IMR-90 (cell line): ENCODE data around the gene GSG1L. TPM values are rescaled to one million over a fixed set of nuclear protein-coding genes. Genes with fewer than 3 reads are reported as not detected.

Experiments
- ATAC-seq: fragments of 200-7000 bp; cut with Tn5 transposase; 2 replicates; pipeline ENCODE4 v1.9.1; 2020; ENCODE audit warnings: low read depth, mild to moderate bottlenecking, moderate library complexity
- BruUV-seq: library from RNA; stranded (reverse); fragments of 400-500 nt; replicated peaks from 2 replicates; lab custom pipeline; 2021; lab: Mats Ljungman, UMichigan
- CTCF ChIA-PET: fragments of 300-600 bp; formaldehyde crosslinking; extraction: SDS; loops from one replicate; lab custom pipeline; 2021; ENCODE audit warnings: antibody characterized with exemption; lab: Yijun Ruan, JAX
- POLR2A ChIA-PET: fragments of 300-600 bp; sonication (Branson Sonifier 250); formaldehyde crosslinking; loops from one replicate; lab custom pipeline; 2022; ENCODE audit warnings: antibody characterized with exemption; ENCODE audit not compliant: unreplicated experiment; lab: Charles Lee
- DNase-seq: peaks from one replicate; pipeline ENCODE4 v3.0.0; 2013
- H2AFZ ChIP-seq: replicated peaks from 2 replicates; pipeline ENCODE3; 2013; ENCODE audit warnings: low read length, mild to moderate bottlenecking; ENCODE audit not compliant: poor library complexity
- H2AK5ac ChIP-seq: 2 replicates; pipeline ENCODE4 v1.6.1; 2013; ENCODE audit warnings: low read depth, low read length, inconsistent platforms
- H2AK9ac ChIP-seq: replicated peaks from 2 replicates; pipeline ENCODE3; 2013; ENCODE audit warnings: mild to moderate bottlenecking, low read depth, low read length, moderate library complexity; ENCODE audit not compliant: poor library complexity
- H2BK120ac ChIP-seq: 2 replicates; pipeline ENCODE4 v1.6.1; 2013; ENCODE audit warnings: low read depth, low read length, inconsistent platforms
- H2BK15ac ChIP-seq: 3 replicates; pipeline ENCODE4 v1.6.1; 2013; ENCODE audit warnings: low read depth, low read length, inconsistent platforms
- H2BK20ac ChIP-seq: 2 replicates; pipeline ENCODE4 v1.6.1; 2013; ENCODE audit warnings: low read depth, mild to moderate bottlenecking, inconsistent platforms, low read length, moderate library complexity
- H2BK5ac ChIP-seq: 2 replicates; pipeline ENCODE4 v1.6.1; 2013; ENCODE audit warnings: mild to moderate bottlenecking, low read depth, low read length, inconsistent platforms; ENCODE audit not compliant: poor library complexity, severe bottlenecking
- H3K14ac ChIP-seq: replicated peaks from 2 replicates; pipeline ENCODE4 v1.6.1; 2013; ENCODE audit warnings: low read depth, low read length, inconsistent platforms
- H3K18ac ChIP-seq: 2 replicates; pipeline ENCODE4 v1.6.1; 2013; ENCODE audit warnings: low read depth, low read length, control low read depth
- H3K23ac ChIP-seq: 2 replicates; pipeline ENCODE4 v1.6.1; 2013; ENCODE audit warnings: low read depth, low read length, inconsistent platforms
- H3K27ac ChIP-seq: 2 replicates; pipeline ENCODE4 v1.5.1; 2013; ENCODE audit warnings: mild to moderate bottlenecking, control low read depth, low read length; ENCODE audit not compliant: insufficient read depth
- H3K27me3 ChIP-seq: 2 replicates; pipeline ENCODE4 v1.6.1; 2013; ENCODE audit warnings: low read length; ENCODE audit not compliant: control insufficient read depth, insufficient read depth
- H3K36me3 ChIP-seq: 2 replicates; pipeline ENCODE4 v1.6.1; 2013; ENCODE audit warnings: low read length, mixed read lengths; ENCODE audit not compliant: control insufficient read depth, insufficient read depth
- H3K4ac ChIP-seq: 2 replicates; pipeline ENCODE4 v1.6.1; 2013; ENCODE audit warnings: low read depth, low read length, inconsistent platforms
- H3K4me1 ChIP-seq: 2 replicates; pipeline ENCODE4 v1.6.1; 2013; ENCODE audit warnings: low read length, mixed read lengths; ENCODE audit not compliant: control insufficient read depth, insufficient read depth
- H3K4me2 ChIP-seq: 2 replicates; pipeline ENCODE4 v1.6.1; 2013; ENCODE audit warnings: low read depth, mild to moderate bottlenecking, control low read depth, low read length, moderate library complexity
- H3K4me3 ChIP-seq: 2 replicates; pipeline ENCODE4 v1.5.1; 2013; ENCODE audit warnings: low read depth, mild to moderate bottlenecking, control low read depth, low read length, moderate library complexity; ENCODE audit not compliant: insufficient read depth
- H3K56ac ChIP-seq: 2 replicates; pipeline ENCODE4 v1.6.1; 2013; ENCODE audit warnings: low read length, inconsistent platforms; ENCODE audit not compliant: insufficient read depth; ENCODE audit errors: extremely low read depth
- H3K79me1 ChIP-seq, 2 experiments: 2 replicates each; pipeline ENCODE4 v1.6.1; 2013; ENCODE audit warnings: low read length in 2 of 2, inconsistent platforms in 1 of 2, low read depth in 1 of 2
- H3K9ac ChIP-seq: 2 replicates; pipeline ENCODE4 v1.6.1; 2013; ENCODE audit warnings: low read depth, low read length, control low read depth
- H3K9me1 ChIP-seq: 2 replicates; pipeline ENCODE4 v1.6.1; 2013; ENCODE audit warnings: low read length, inconsistent platforms; ENCODE audit not compliant: insufficient read depth
- H3K9me3 ChIP-seq: 2 replicates; pipeline ENCODE4 v1.6.1; 2013; ENCODE audit warnings: low read length; ENCODE audit not compliant: control insufficient read depth, insufficient read depth
- H4K20me1 ChIP-seq: 2 replicates; pipeline ENCODE4 v1.6.1; 2013; ENCODE audit warnings: low read length, inconsistent platforms; ENCODE audit not compliant: insufficient read depth
- H4K5ac ChIP-seq: 2 replicates; pipeline ENCODE4 v1.6.1; 2013; ENCODE audit warnings: mild to moderate bottlenecking, low read depth, low read length, control low read depth
- H4K8ac ChIP-seq, 2 experiments: 2 replicates each; pipeline ENCODE4 v1.6.1; 2013; ENCODE audit warnings: low read depth in 2 of 2, low read length in 2 of 2, control low read depth in 1 of 2, inconsistent platforms in 1 of 2
- H4K91ac ChIP-seq: 2 replicates; pipeline ENCODE4 v1.6.1; 2013; ENCODE audit warnings: low read depth, low read length, inconsistent platforms; ENCODE audit not compliant: insufficient read depth
- CEBPB ChIP-seq: IDR thresholded peaks from 2 replicates; pipeline ENCODE4 v1.6.1; 2012; ENCODE audit warnings: low read depth, low read length, improper control_type of control experiment
- CHD1 ChIP-seq: IDR thresholded peaks from 2 replicates; pipeline ENCODE4 v1.6.1; 2012; ENCODE audit warnings: low read depth, low read length, improper control_type of control experiment
- RCOR1 ChIP-seq: IDR thresholded peaks from 2 replicates; pipeline ENCODE4 v1.6.1; 2012; ENCODE audit warnings: mild to moderate bottlenecking, low read length, improper control_type of control experiment; ENCODE audit not compliant: insufficient replicate concordance
- RFX5 ChIP-seq: IDR thresholded peaks from 2 replicates; pipeline ENCODE4 v1.8.0; 2012; ENCODE audit warnings: low read depth, mild to moderate bottlenecking, low read length, moderate library complexity
- WGBS, 2 experiments: methylation state at CpG; one replicate each; pipeline versions ENCODE4 v1.1.5 to v1.1.7; 2013; ENCODE audit warnings: missing lambda C conversion rate in 2 of 2; ENCODE audit not compliant: insufficient read length in 1 of 2; ENCODE audit errors: extremely low coverage in 2 of 2; 5-methylcytosine and 5-hydroxymethylcytosine counted together
- dilution Hi-C: fragments of 300-500 bp; cut with HindIII; formaldehyde crosslinking; loops from one replicate; pipeline ENCODE4 v1.14.3; 2018; ENCODE audit warnings: low sequenced_read_pairs; ENCODE audit not compliant: unreplicated experiment
- in situ Hi-C: fragments of 300-500 bp; cut with MboI; formaldehyde crosslinking; loops from 3 replicates; pipeline ENCODE4 v1.14.3; 2019; ENCODE audit warnings: low sequenced_read_pairs, inconsistent platforms, mixed read lengths
- intact Hi-C: fragments of 100-400 bp; cut with micrococcal nuclease; formaldehyde crosslinking; loops from 2 replicates; pipeline ENCODE4 v1.10.0; 2022
- polyA plus RNA-seq, 3 experiments: library from polyadenylated mRNA; depleted of rRNA; stranded (reverse); fragments of >200 nt; gene quantifications; 2 replicates each; pipeline ENCODE4 v1.2.3, GENCODE V29; 2012; ENCODE audit warnings: low replicate concordance in 1 of 3
- total RNA-seq: library from RNA; depleted of rRNA; stranded (reverse); fragments of >200 nt; gene quantifications from 2 replicates; pipeline ENCODE4 v1.2.3, GENCODE V29; 2012
- TF ChIP-seq, protein P1 (sequence below): fragments of 150-350 bp; IDR thresholded peaks from 2 replicates; pipeline ENCODE4 v1.6.1; 2017; ENCODE audit warnings: mild to moderate bottlenecking, antibody characterized with exemption, low read length, low read depth
- TF ChIP-seq, protein P2 (sequence below): fragments of 150-350 bp; IDR thresholded peaks from 2 replicates; pipeline ENCODE4 v1.6.1; 2016; ENCODE audit warnings: low read depth, mild to moderate bottlenecking, low read length, moderate library complexity, borderline replicate concordance

GSG1L gene
- total and polyA plus RNA-seq, 2 of the 4 experiments (the other 2 are of a cell fraction), result not detected

GRCh38 chr16:27798241-27798640 is 265.3 kb downstream of the GSG1L start:
- Histone ChIP-seq H3K14ac (no peak overlapping the region), H3K9ac (no peak overlapping the region), H2BK15ac (no peak overlapping the region), H3K4me3 (no peak overlapping the region), H3K36me3 (no peaks in the 10 kb centered on the region), H2AK9ac (no peak overlapping the region), H2BK20ac (no peak overlapping the region), H3K4ac (no peak overlapping the region), H3K79me1 (no peaks in the 10 kb centered on the region), H2BK5ac (no peak overlapping the region), H3K9me1 (no peaks in the 10 kb centered on the region; the same call in 1 of the 2 replicates), H3K18ac (no peak overlapping the region), H3K4me1 (no peaks in the 10 kb centered on the region), H3K4me2 (no peak overlapping the region), H3K27ac (no peak overlapping the region), H2AK5ac (no peak overlapping the region), H3K9me3 (no peaks in the 10 kb centered on the region), H3K56ac (no peak overlapping the region), H3K27me3 (peaks cover 20% of the 10 kb centered on the region), H4K91ac (no peak overlapping the region), H2BK120ac (no peak overlapping the region), H4K20me1 (0 out of 2 replicates have a peak, but pooled peaks cover 3% of the 10 kb centered on the region), H2AFZ (no peak overlapping the region), H4K8ac (no peak overlapping the region), H3K23ac (no peak overlapping the region), H4K5ac (no peak overlapping the region)
- CTCF ChIA-PET, result interaction anchor here (1.1 kb wide), 1 partner anchor 211 kb away, joined by 5 read pairs; no protein-coding TSS in a partner anchor
- intact Hi-C loops, result no loop called here
- no CpG with 5 or more reads among the region's 5 CpGs for WGBS, 2 experiments
- dilution Hi-C loops, result no loop called here
- no TSS peak for BruUV-seq
- DNase-seq, result no peak
- in situ Hi-C loops, result no loop called here
- TF ChIP-seq, protein P1, sequence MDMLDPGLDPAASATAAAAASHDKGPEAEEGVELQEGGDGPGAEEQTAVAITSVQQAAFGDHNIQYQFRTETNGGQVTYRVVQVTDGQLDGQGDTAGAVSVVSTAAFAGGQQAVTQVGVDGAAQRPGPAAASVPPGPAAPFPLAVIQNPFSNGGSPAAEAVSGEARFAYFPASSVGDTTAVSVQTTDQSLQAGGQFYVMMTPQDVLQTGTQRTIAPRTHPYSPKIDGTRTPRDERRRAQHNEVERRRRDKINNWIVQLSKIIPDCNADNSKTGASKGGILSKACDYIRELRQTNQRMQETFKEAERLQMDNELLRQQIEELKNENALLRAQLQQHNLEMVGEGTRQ, result no peak
- TF ChIP-seq, protein P2, sequence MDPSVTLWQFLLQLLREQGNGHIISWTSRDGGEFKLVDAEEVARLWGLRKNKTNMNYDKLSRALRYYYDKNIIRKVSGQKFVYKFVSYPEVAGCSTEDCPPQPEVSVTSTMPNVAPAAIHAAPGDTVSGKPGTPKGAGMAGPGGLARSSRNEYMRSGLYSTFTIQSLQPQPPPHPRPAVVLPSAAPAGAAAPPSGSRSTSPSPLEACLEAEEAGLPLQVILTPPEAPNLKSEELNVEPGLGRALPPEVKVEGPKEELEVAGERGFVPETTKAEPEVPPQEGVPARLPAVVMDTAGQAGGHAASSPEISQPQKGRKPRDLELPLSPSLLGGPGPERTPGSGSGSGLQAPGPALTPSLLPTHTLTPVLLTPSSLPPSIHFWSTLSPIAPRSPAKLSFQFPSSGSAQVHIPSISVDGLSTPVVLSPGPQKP, result no peak
- TF ChIP-seq CEBPB, result no peak
- no peak for TF ChIP-seq RCOR1
- TF ChIP-seq CHD1, result no peak
- TF ChIP-seq RFX5, result no peak
- no peak for ATAC-seq
- POLR2A ChIA-PET, result no interaction called here
